ENCODE results near the gene MANF. TPM values are rescaled to one million over a fixed set of nuclear protein-coding genes. Genes with fewer than 3 reads are reported as not detected.

MANF gene
- total and polyA plus RNA-seq, 2 of the 13 experiments (the other 11 are each of a cell fraction or from before 2014, with no cell fraction given), result 55.4 to 269 TPM

DNA sequence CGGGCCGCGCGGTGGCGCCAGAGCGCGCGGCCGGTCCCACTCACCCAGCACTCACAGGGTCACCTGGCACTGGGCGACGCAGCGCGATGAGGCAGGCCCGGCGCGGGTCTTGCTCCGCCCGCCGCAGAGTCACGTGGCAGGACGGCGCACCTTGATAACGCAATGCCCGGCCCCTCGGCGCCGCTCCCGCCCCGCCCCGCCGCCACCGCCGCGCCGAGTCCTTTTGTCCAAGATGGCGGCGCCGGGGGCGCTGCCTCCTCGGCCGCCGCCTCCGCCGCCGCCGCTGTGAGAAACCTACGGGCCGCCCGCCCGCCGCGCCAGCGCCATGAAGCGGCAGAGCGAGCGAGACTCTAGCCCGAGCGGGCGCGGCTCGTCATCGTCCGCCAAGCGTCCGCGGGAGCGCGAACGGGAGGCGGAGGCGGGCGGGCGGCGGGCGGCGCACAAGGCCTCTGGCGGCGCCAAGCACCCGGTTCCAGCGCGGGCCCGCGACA, 6.0 kb downstream of the MANF start, which contains the start of gene RBM15B (continued):
- peak; percentile 37; the same call in 1 of the 2 replicates for TF ChIP-seq UBTF (CRISPR knock-in tag; IDR thresholded peaks at IDR 0.05)
- TF ChIP-seq, protein P1, sequence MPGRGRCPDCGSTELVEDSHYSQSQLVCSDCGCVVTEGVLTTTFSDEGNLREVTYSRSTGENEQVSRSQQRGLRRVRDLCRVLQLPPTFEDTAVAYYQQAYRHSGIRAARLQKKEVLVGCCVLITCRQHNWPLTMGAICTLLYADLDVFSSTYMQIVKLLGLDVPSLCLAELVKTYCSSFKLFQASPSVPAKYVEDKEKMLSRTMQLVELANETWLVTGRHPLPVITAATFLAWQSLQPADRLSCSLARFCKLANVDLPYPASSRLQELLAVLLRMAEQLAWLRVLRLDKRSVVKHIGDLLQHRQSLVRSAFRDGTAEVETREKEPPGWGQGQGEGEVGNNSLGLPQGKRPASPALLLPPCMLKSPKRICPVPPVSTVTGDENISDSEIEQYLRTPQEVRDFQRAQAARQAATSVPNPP (CRISPR knock-in tag; IDR thresholded peaks at IDR 0.05), result peak; percentile 44; the same call in 1 of the 2 replicates
- TF ChIP-seq ARNTL (CRISPR knock-in tag; IDR thresholded peaks at IDR 0.05), result peak; percentile 91
- TF ChIP-seq YY1 (IDR thresholded peaks at IDR 0.05; ENCODE audit: insufficient read depth, insufficient replicate concordance, low read depth, low read length), result peak; percentile 98
- no peak for TF ChIP-seq ZNF253 (CRISPR knock-in tag; IDR thresholded peaks at IDR 0.05; ENCODE audit: borderline replicate concordance)
- peak; percentile 62; the same call in 1 of the 2 replicates for TF ChIP-seq ZNF546 (CRISPR knock-in tag; conservative IDR thresholded peaks at IDR 0.05)
- TF ChIP-seq SP4 (CRISPR knock-in tag; IDR thresholded peaks at IDR 0.05), result peak; percentile 62; the same call in 1 of the 2 replicates
- TF ChIP-seq IKZF5 (CRISPR knock-in tag; IDR thresholded peaks at IDR 0.05), result peak; percentile 85
- TF ChIP-seq RAD21 (CRISPR knock-in tag; IDR thresholded peaks at IDR 0.05), result peak; percentile 68
- TF ChIP-seq ZSCAN9 (CRISPR knock-in tag; IDR thresholded peaks at IDR 0.05; ENCODE audit: borderline replicate concordance), result no peak
- TF ChIP-seq KMT2A (CRISPR knock-in tag; IDR thresholded peaks at IDR 0.05), result peak; percentile 82
- TF ChIP-seq HMGA1 (CRISPR knock-in tag; conservative IDR thresholded peaks at IDR 0.05), result no peak
- TF ChIP-seq FOXK1 (CRISPR knock-in tag; IDR thresholded peaks at IDR 0.05; ENCODE audit: borderline replicate concordance, low read depth), result peak; percentile 82; the same call in 1 of the 2 replicates
- TF ChIP-seq ZNF256 (CRISPR knock-in tag; conservative IDR thresholded peaks at IDR 0.05), result no peak
- TF ChIP-seq ZNF567 (CRISPR knock-in tag; IDR thresholded peaks at IDR 0.05; ENCODE audit: borderline replicate concordance), result peak; percentile 82; the same call in 1 of the 2 replicates
- 0 out of 2 replicates have a peak, but pooled peaks have one; percentile 63 for TF ChIP-seq ZNF691 (CRISPR knock-in tag; IDR thresholded peaks at IDR 0.05; ENCODE audit: borderline replicate concordance, low read depth)
- TF ChIP-seq ATF1 (CRISPR knock-in tag; IDR thresholded peaks at IDR 0.05), result peak; percentile 83
- no peak for TF ChIP-seq ZBTB20 (CRISPR knock-in tag; IDR thresholded peaks at IDR 0.05; ENCODE audit: borderline replicate concordance, low read depth)
- peak; percentile 94 for TF ChIP-seq SAP130 (CRISPR knock-in tag; IDR thresholded peaks at IDR 0.05; ENCODE audit: low read depth)
- no peak for TF ChIP-seq ETS1 (CRISPR knock-in tag; IDR thresholded peaks at IDR 0.05)
- TF ChIP-seq PCBP1 (IDR thresholded peaks at IDR 0.05; ENCODE audit: borderline replicate concordance, low read depth, low read length), result no peak
- peak; percentile 36; the same call in 1 of the 2 replicates for TF ChIP-seq MIER2 (CRISPR knock-in tag; IDR thresholded peaks at IDR 0.05)
- peak; percentile 76 for TF ChIP-seq MED1 (CRISPR knock-in tag; IDR thresholded peaks at IDR 0.05)
- no peak for TF ChIP-seq NFE2 (CRISPR knock-in tag; IDR thresholded peaks at IDR 0.05)

Data from HepG2 (cell line).